ENCODE results near the gene DNAH9.

The DNAH9 gene, protein sequence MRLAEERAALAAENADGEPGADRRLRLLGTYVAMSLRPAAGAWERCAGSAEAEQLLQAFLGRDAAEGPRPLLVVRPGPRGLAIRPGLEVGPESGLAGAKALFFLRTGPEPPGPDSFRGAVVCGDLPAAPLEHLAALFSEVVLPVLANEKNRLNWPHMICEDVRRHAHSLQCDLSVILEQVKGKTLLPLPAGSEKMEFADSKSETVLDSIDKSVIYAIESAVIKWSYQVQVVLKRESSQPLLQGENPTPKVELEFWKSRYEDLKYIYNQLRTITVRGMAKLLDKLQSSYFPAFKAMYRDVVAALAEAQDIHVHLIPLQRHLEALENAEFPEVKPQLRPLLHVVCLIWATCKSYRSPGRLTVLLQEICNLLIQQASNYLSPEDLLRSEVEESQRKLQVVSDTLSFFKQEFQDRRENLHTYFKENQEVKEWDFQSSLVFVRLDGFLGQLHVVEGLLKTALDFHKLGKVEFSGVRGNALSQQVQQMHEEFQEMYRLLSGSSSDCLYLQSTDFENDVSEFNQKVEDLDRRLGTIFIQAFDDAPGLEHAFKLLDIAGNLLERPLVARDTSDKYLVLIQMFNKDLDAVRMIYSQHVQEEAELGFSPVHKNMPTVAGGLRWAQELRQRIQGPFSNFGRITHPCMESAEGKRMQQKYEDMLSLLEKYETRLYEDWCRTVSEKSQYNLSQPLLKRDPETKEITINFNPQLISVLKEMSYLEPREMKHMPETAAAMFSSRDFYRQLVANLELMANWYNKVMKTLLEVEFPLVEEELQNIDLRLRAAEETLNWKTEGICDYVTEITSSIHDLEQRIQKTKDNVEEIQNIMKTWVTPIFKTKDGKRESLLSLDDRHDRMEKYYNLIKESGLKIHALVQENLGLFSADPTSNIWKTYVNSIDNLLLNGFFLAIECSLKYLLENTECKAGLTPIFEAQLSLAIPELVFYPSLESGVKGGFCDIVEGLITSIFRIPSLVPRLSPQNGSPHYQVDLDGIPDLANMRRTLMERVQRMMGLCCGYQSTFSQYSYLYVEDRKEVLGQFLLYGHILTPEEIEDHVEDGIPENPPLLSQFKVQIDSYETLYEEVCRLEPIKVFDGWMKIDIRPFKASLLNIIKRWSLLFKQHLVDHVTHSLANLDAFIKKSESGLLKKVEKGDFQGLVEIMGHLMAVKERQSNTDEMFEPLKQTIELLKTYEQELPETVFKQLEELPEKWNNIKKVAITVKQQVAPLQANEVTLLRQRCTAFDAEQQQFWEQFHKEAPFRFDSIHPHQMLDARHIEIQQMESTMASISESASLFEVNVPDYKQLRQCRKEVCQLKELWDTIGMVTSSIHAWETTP (N-terminal part only)

DNA sequence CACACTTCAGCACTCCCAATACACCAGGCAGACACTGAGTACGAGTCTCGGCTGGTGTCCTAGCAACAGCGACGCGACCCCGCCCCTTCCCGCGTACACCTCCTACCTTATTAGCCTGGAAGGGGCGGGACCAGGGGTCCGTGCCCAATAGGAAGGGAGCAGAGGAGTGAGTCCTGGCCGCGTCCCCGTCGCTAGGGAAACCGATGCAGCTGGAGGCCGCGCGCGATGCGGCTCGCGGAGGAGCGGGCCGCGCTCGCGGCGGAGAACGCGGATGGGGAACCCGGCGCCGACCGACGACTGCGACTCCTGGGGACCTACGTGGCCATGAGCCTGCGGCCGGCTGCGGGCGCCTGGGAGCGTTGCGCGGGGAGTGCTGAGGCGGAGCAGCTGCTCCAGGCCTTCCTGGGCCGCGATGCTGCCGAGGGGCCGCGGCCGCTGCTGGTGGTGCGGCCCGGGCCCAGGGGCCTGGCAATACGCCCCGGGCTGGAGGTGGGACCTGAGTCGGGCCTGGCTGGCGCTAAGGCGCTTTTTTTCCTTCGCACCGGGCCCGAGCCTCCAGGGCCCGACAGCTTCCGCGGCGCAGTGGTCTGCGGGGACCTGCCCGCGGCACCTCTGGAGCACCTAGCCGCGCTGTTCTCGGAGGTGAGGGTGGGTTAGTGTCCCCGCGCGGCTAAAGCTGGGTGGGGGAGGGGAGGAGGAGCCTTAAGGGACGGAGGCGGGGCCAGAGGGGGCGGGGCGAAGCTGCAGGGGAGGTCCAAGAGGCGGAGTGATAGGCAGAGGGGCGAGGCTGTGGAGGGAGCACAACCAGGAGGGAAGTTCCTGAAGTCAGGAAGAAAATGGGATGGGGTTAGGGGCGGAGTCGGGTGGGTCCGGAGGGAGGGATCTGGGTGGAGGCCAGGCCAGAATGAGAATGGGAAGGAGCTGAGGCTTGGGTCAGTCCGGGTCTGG is at the start of gene DNAH9:
Gene DNAH9, plus strand, starts transcription at position 197 of the 948 bp plus-strand sequence. Its CDS starts 29 bp downstream, at position 226.
- H3K9me3 ChIP-seq (replicated peaks in 1 of 11), result peaks cover 6 to 10% (median 9%) of the 10 kb centered on the region in 11 experiments; a peak in 21 of 22 replicates
- no peak for TF ChIP-seq Cebpa-rat (IDR thresholded peaks at IDR 0.05)
- no peak within 1 kb of the TSS for H3K27ac ChIP-seq
- H3K9ac ChIP-seq, result no peak within 1 kb of the TSS
- H3K27me3 ChIP-seq, result no peaks in the 10 kb centered on the region
- no peaks in the 10 kb centered on the region for H3K4me1 ChIP-seq
- H3K4me3 ChIP-seq, result no peak within 1 kb of the TSS
- no peaks in the 10 kb centered on the region for H4K20me1 ChIP-seq
- no peak within 1 kb of the TSS for H3K4me2 ChIP-seq
- no peaks in the 10 kb centered on the region for H3K36me3 ChIP-seq

DNA sequence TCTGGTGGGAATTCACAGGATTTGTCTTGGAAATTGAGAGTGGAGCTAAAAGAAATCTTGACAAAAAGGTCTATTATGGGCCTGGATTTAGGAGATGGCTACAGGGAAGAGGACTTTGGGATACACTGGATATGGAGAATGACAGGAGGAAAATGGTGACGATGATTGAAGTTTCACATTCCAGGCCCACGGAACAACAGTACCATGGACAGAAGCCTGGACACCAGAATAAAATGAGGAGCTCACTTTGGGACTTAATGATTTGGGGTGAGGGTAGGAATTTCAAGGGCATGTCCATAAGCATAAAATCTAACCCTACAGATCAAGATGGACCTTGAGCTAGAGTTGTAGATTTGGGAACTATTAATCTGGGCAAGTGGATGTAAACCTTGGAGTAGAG is 47.8 kb upstream of the DNAH9 start:
- Histone ChIP-seq H3K27me3 (no peaks in the 10 kb centered on the region), H3K4me2 (no peak overlapping the region), H3K4me3 (no peak overlapping the region), H4K20me1 (no peaks in the 10 kb centered on the region), H3K4me1 (peaks cover 0 to 3% (median under 1%) of the 10 kb centered on the region in 10 experiments; a peak in 3 of 20 replicates), H3K36me3 (no peaks in the 10 kb centered on the region), H3K9me3 (replicated peaks in 1 of 11) (no peaks in the 10 kb centered on the region), H3K9ac (no peak overlapping the region), H3K27ac (no peak overlapping the region)
- TF ChIP-seq Cebpa-rat (IDR thresholded peaks at IDR 0.05), result no peak

DNA sequence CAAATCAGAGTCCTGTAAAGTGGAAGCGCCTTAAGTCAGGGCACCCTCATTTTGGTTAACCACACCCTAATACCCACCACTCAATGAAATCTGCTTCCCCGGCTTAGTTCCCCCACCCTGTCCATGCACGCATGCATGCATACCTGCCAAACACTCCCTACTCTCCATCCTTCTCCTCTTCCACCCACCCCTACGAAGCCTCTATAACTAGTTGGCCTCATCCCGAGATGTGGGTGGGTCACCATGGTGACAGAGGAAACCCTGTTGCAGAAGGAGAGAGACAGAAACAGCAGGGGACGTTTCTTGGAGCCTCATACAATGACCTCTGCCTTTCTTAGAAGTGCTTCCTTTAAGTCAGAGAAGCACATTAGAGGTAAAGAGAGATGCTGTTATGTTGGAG is 46.8 kb upstream of the DNAH9 start:
- TF ChIP-seq Cebpa-rat (IDR thresholded peaks at IDR 0.05), result no peak
- no peaks in the 10 kb centered on the region for H3K9me3 ChIP-seq (replicated peaks in 1 of 11)
- no peak overlapping the region for H3K4me2 ChIP-seq
- no peak overlapping the region for H3K27ac ChIP-seq
- no peaks in the 10 kb centered on the region for H4K20me1 ChIP-seq
- no peaks in the 10 kb centered on the region for H3K27me3 ChIP-seq
- H3K36me3 ChIP-seq, result no peaks in the 10 kb centered on the region
- H3K4me3 ChIP-seq, result no peak overlapping the region
- H3K4me1 ChIP-seq, result no peaks in the 10 kb centered on the region
- no peak overlapping the region for H3K9ac ChIP-seq

DNA sequence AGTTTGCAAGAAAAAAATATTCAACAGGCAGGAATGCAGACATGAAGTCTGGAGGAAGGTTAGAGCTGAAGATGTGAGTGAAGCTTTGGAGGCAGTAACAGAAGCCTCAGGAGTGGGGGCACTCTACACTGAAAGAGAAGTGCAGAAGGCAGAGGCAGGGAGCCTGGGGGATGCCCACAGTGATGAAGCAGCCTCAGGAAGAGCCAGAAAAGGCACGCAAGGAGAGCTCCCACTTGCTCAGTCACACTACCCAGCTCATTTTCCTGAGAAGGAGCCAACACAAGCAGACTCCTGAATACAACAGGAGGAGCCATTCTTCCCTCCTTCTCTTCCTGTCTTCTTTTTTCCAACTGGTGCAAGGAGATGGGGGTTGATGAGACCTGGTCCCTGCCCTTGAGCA is 45.1 kb upstream of the DNAH9 start:
- H4K20me1 ChIP-seq, result no peaks in the 10 kb centered on the region
- TF ChIP-seq Cebpa-rat (IDR thresholded peaks at IDR 0.05), result no peak
- no peaks in the 10 kb centered on the region for H3K36me3 ChIP-seq

DNA sequence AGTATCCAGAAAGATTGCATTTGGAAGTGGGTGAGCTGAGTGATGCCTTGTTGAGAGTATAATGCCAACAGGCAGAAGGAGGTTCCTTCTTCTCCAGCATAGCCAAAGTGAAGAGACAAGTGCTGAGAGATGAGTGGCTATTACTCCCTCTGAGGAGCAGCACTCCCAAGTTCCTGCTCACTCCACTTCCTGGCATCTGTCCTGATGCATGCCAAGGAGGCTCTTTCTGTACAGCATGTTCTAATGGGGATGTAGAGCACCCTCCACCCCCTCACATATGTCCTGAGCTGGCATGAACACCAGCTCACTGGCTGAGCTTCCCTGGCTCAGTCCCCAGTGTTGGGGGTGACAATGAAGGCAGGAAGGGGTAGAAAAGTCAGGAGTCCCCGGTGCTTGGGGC is 44.2 kb upstream of the DNAH9 start:
- Histone ChIP-seq H3K9ac (no peak overlapping the region), H3K27me3 (no peaks in the 10 kb centered on the region), H3K36me3 (no peaks in the 10 kb centered on the region), H4K20me1 (no peaks in the 10 kb centered on the region), H3K4me1 (no peaks in the 10 kb centered on the region), H3K4me2 (no peak overlapping the region), H3K9me3 (replicated peaks in 1 of 11) (no peaks in the 10 kb centered on the region; a peak in 1 of 22 replicates), H3K4me3 (no peak overlapping the region), H3K27ac (no peak overlapping the region)
- TF ChIP-seq Cebpa-rat (IDR thresholded peaks at IDR 0.05), result no peak

More for the DNA sequence above, 45.1 kb upstream of the DNAH9 start:
- H3K4me2 ChIP-seq, result no peak overlapping the region
- no peaks in the 10 kb centered on the region; a peak in 1 of 22 replicates for H3K9me3 ChIP-seq (replicated peaks in 1 of 11)
- no peak overlapping the region for H3K4me3 ChIP-seq
- no peaks in the 10 kb centered on the region for H3K27me3 ChIP-seq
- no peaks in the 10 kb centered on the region for H3K4me1 ChIP-seq
- H3K27ac ChIP-seq, result no peak overlapping the region
- H3K9ac ChIP-seq, result no peak overlapping the region

DNA sequence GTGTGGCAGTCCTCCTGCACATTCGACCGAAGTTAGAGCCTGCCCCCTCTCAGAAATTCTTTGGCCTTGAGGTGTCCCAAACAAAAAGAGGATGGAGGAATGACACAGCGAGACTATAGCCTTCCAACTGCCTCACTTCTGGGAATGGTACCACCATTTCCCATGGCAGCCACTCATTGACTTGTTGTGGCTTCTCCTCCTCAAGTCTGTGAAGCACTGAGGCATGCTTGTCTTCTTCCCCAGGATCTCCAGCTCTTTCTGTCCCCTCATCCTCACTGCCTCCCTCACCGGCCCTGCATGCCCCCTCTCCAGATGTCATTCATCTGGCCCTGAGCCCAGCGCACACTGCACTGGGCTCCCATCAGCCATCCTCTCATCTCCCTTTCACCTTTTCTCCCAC is 43.7 kb upstream of the DNAH9 start:
- H4K20me1 ChIP-seq, result no peaks in the 10 kb centered on the region
- no peak overlapping the region for H3K4me2 ChIP-seq
- no peak overlapping the region for H3K27ac ChIP-seq
- no peaks in the 10 kb centered on the region; a peak in 1 of 22 replicates for H3K9me3 ChIP-seq (replicated peaks in 1 of 11)
- peaks cover 0 to under 1% (median 0%) of the 10 kb centered on the region in 10 experiments; a peak in 2 of 20 replicates for H3K4me1 ChIP-seq
- H3K9ac ChIP-seq, result no peak overlapping the region
- TF ChIP-seq Cebpa-rat (IDR thresholded peaks at IDR 0.05), result no peak
- H3K36me3 ChIP-seq, result no peaks in the 10 kb centered on the region
- no peaks in the 10 kb centered on the region for H3K27me3 ChIP-seq
- no peak overlapping the region for H3K4me3 ChIP-seq

DNA sequence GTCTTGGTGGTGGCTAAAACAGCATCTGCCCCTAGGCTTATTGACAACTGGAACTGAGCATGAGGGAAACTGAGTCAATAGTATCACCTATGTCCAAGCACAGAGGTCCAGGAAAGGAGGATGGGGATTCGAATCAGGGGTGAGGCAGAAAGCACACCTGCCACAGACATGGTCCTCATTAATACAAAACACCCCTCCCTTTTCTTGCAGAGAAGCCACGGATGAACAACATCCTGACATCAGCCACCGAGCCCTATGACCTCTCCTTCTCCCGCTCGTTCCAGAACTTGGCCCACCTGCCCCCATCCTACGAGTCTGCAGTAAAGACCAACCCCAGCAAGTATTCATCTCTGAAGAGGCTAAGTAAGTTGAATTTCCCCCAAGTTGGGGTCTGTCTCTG is 42.7 kb upstream of the DNAH9 start:
- Histone ChIP-seq H3K4me3 (no peak overlapping the region), H3K36me3 (no peaks in the 10 kb centered on the region), H3K4me1 (peaks cover 0 to 9% (median 0%) of the 10 kb centered on the region in 10 experiments; a peak in 3 of 20 replicates), H4K20me1 (no peaks in the 10 kb centered on the region), H3K9ac (no peak overlapping the region), H3K4me2 (no peak overlapping the region), H3K27me3 (no peaks in the 10 kb centered on the region), H3K9me3 (replicated peaks in 1 of 11) (no peaks in the 10 kb centered on the region; a peak in 1 of 22 replicates), H3K27ac (no peak overlapping the region)
- TF ChIP-seq Cebpa-rat (IDR thresholded peaks at IDR 0.05), result no peak

Data from BLaER1 treated with 17β-estradiol and CSF1 and Interleukin-3, amounts not matched to agents 10 nM and 100 nM (cell line).